Breast epithelium (tissue), 3 donors: ENCODE results near the gene TRIM60.
"Not testable (repeated sequence)": the region's sequence is repeated elsewhere in the genome, so short reads cannot be mapped to it uniquely, and the experiment has no call there.

ENCODE experiments used
- POLR2A ChIP-seq: fragments of 450-650 bp; IDR thresholded peaks from one replicate; pipeline ENCODE4 v1.6.1; 2016; ENCODE audit warnings: antibody characterized with exemption, mild to moderate bottlenecking, moderate library complexity
- POLR2AphosphoS5 ChIP-seq, 3 donors: sonication (generic); formaldehyde crosslinking; IDR thresholded peaks; one replicate each; pipeline ENCODE4 v1.6.1; 2017; ENCODE audit warnings: antibody characterized with exemption in 3 of 3
- TF ChIP-seq, protein P1 (sequence below), 3 donors: fragments of 450-650 bp; IDR thresholded peaks; one replicate each; pipeline ENCODE4 v1.5.1; 2016 to 2017; ENCODE audit warnings: antibody characterized with exemption in 3 of 3, mild to moderate bottlenecking in 3 of 3, moderate library complexity in 3 of 3

GRCh38 chr4:165019995-165020394 lies 11.8 kb upstream of the TRIM60 start:
- TF ChIP-seq, protein P1, sequence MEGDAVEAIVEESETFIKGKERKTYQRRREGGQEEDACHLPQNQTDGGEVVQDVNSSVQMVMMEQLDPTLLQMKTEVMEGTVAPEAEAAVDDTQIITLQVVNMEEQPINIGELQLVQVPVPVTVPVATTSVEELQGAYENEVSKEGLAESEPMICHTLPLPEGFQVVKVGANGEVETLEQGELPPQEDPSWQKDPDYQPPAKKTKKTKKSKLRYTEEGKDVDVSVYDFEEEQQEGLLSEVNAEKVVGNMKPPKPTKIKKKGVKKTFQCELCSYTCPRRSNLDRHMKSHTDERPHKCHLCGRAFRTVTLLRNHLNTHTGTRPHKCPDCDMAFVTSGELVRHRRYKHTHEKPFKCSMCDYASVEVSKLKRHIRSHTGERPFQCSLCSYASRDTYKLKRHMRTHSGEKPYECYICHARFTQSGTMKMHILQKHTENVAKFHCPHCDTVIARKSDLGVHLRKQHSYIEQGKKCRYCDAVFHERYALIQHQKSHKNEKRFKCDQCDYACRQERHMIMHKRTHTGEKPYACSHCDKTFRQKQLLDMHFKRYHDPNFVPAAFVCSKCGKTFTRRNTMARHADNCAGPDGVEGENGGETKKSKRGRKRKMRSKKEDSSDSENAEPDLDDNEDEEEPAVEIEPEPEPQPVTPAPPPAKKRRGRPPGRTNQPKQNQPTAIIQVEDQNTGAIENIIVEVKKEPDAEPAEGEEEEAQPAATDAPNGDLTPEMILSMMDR (IDR thresholded peaks at IDR 0.05): not testable (repeated sequence)
- TF ChIP-seq POLR2AphosphoS5 (IDR thresholded peaks at IDR 0.05); POLR2A: not testable (repeated sequence)
